Heart right ventricle (tissue), 16 donors: ENCODE data around the gene HRK. TPM values are rescaled to one million over a fixed set of nuclear protein-coding genes. Genes with fewer than 3 reads are reported as not detected.

ENCODE experiments used
- ATAC-seq, 8 donors: fragments of 200-7000 bp; cut with Tn5 transposase; one replicate each; pipeline ENCODE4 v1.9.1; 2020; ENCODE audit warnings: mild to moderate bottlenecking in 8 of 8, moderate library complexity in 8 of 8, moderate number of reproducible peaks in 1 of 8
- DNase-seq, 2 donors: peaks; one replicate each; pipeline ENCODE4 v3.0.0-alpha.2; 2020
- H3K27ac ChIP-seq, 10 donors: fragments of 200-600 bp; sonication (generic) in 2 of 10; one replicate each; pipeline versions ENCODE4 v1.5.0 to v1.8.0; 2020 to 2022; ENCODE audit warnings: mild to moderate bottlenecking in 3 of 10
- H3K27me3 ChIP-seq, 7 donors: fragments of 200-600 bp; one replicate each; pipeline ENCODE4 v1.8.0; 2021 to 2022; ENCODE audit warnings: mild to moderate bottlenecking in 2 of 7
- H3K36me3 ChIP-seq, 9 donors: fragments of 200-600 bp; sonication (generic) in 1 of 9; one replicate each; pipeline versions ENCODE4 v1.5.0 to v1.8.0; 2020 to 2022; ENCODE audit warnings: mild to moderate bottlenecking in 2 of 9
- H3K4me1 ChIP-seq, 9 donors: fragments of 200-600 bp; sonication (generic) in 1 of 9; one replicate each; pipeline versions ENCODE4 v1.5.0 to v1.8.0; 2020 to 2022; ENCODE audit warnings: mild to moderate bottlenecking in 4 of 9
- H3K4me3 ChIP-seq, 10 donors: fragments of 200-600 bp; sonication (generic) in 2 of 10; one replicate each; pipeline versions ENCODE4 v1.5.0 to v1.8.0; 2020 to 2022; ENCODE audit warnings: mild to moderate bottlenecking in 7 of 10, moderate library complexity in 2 of 10
- H3K9me3 ChIP-seq, 11 donors: fragments of 200-600 bp in 10 of 11; sonication (generic) in 2 of 11; one replicate each; pipeline versions ENCODE4 v1.5.0 to v1.8.0; 2013 to 2022; ENCODE audit warnings: mild to moderate bottlenecking in 2 of 11, control low read depth in 1 of 11, moderate library complexity in 1 of 11
- WGBS, 2 donors: extraction: QIAGEN DNeasy Blood & Tissue Kit; methylation state at CpG; one replicate each; pipeline ENCODE4 v1.1.7; 2013; ENCODE audit warnings: inconsistent platforms in 1 of 2; 5-methylcytosine and 5-hydroxymethylcytosine counted together
- intact Hi-C, 10 donors: fragments of 100-400 bp; cut with DNase I; formaldehyde crosslinking; loops; one replicate each; pipeline versions ENCODE4 v1.11.1 to v1.14.2; 2022
- polyA plus RNA-seq, 2 donors: library from polyadenylated mRNA; stranded (reverse); fragments of 200-250 nt; gene quantifications; one replicate each; pipeline ENCODE4 v1.2.3, GENCODE V29; 2013
- total RNA-seq, 10 donors: library from RNA; stranded (reverse); fragmentation: NEBNext Ultra II Directional in 3 of 10; extraction: Animal tissue kit (Norgen Biotek cat#: 25700) in 3 of 10; gene quantifications; one replicate each; pipeline versions ENCODE4 v1.2.1 to v1.2.4, GENCODE V29; 2021 to 2023
- TF ChIP-seq, protein P1 (sequence below), 9 donors: fragments of 200-600 bp; sonication (generic) in 2 of 9; IDR thresholded peaks; one replicate each; pipeline versions ENCODE4 v1.5.0 to v1.8.0; 2021 to 2022; ENCODE audit warnings: antibody characterized with exemption in 9 of 9, mild to moderate bottlenecking in 5 of 9, moderate library complexity in 1 of 9
- donor health status: Arrhythmogenic right ventricular cardiomyopathy.
- donor health status: ischemic (EF 13 %, LVEDD 7.1; RV severe dilation, severe dysfunction).
- donor health status: healthy with polysubstance abuse.
- donor health status: DM: no; HTN: yes; CAD: no.
- donor health status: DM: no; HTN: no; CAD: no.
- donor health status: ischemic (EF 25% LVEDD 6.9; RV normal size, moderate dysfunction).
- donor health status: ischemic (EF 25% LVEDD 5.7; RV mildly dilated, moderate dysfunction).
- donor health status: healthy.
- donor health status: DM: yes; HTN: yes; CAD: no.
- donor health status: Ischemic cardiomyopathy.
- donor health status: ischemic (EF 35%, LVEDD 5.7; RV mildly dilated, moderate dysfunction).
- donor health status: nonischemic (EF 11% LVEDD 7.7; RV severe dilation, severe dysfunction).
- donor health status: DM: yes; HTN: yes; CAD: no.
- donor health status: PGD.
- donor health status: ischemic (EF 29% LVEDD 5.4; RV normal size, mild dysfunction).
- donor health status: nonischemic (EF 23%, LVEDD 6.1; RV moderate dilation, normal function).

HRK gene
- total and polyA plus RNA-seq, 12 donors: 0.03 to 2.9 (median 0.40) TPM; not detected in 2

DNA sequence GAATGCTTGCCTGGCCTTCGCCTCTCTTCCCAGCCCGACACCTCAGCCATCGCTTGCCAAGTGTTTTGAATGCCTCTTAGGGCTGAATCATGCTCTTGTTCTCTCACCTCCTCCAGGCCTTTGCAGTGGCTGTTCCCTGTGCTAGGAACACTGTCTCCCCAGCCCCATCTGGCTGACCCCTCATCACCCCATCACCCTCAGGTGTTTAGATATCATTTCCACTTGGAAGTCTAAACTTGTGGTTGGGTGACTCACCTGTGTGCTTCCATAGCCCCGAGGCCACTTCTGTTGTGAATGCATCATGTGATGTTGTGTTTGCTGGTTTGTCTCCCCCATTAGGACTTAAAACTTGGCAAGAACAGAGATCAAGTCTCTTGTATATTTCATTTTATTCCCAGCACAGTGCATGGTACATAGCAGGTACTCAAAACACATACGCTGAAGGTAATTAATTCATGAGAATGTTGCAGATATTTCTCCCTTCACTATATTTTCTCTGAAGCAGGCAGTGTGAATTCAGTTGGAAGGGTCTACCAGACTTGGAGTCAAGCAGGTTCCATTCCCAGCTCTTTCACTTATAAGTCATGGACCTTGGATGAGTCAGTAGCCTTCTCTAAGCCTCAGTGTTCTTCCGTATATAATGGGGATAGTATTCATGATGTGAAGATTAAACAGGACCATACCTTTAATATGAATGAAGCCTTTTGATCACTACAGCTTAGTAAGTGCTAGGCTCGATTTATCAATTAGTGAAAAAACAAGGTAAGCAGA is 67.8 kb downstream of the HRK start:
- ATAC-seq: no peak

DNA sequence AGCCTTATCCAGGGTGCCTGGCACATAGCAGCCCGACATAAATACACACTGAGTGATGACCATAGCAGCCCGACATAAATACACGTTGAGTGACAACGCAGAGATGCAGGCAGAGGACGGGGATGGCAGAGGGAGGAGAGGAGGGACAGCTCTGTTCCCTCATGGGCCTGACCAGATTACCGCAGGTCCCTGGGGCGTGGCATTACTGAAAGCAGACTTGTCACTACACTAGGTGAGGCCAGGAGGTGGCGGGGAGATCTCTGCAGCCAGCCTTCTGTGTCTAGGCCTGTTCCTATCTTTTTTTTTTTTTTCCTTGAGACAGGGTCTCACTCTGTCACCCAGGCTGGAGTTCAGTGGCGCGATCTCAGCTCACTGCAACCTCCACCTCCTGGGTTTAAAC is 69.0 kb downstream of the HRK start:
- Histone ChIP-seq H3K27ac (no peak overlapping the region), H3K9me3 (no peaks in the 10 kb centered on the region), H3K4me1 (no peaks in the 10 kb centered on the region), H3K36me3 (no peaks in the 10 kb centered on the region), H3K4me3 (no peak overlapping the region), H3K27me3 (no peaks in the 10 kb centered on the region)
- WGBS, 2 donors: 85 to 88% methylated on average over 10 of the region's 10 CpGs
- intact Hi-C loops: loop anchor here in 1 of 10 donors (10.0 kb wide), 1 partner anchor 77 kb away; the partner anchor contains the start of genes RNFT2 and SPRING1
- TF ChIP-seq, protein P1, sequence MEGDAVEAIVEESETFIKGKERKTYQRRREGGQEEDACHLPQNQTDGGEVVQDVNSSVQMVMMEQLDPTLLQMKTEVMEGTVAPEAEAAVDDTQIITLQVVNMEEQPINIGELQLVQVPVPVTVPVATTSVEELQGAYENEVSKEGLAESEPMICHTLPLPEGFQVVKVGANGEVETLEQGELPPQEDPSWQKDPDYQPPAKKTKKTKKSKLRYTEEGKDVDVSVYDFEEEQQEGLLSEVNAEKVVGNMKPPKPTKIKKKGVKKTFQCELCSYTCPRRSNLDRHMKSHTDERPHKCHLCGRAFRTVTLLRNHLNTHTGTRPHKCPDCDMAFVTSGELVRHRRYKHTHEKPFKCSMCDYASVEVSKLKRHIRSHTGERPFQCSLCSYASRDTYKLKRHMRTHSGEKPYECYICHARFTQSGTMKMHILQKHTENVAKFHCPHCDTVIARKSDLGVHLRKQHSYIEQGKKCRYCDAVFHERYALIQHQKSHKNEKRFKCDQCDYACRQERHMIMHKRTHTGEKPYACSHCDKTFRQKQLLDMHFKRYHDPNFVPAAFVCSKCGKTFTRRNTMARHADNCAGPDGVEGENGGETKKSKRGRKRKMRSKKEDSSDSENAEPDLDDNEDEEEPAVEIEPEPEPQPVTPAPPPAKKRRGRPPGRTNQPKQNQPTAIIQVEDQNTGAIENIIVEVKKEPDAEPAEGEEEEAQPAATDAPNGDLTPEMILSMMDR (IDR thresholded peaks at IDR 0.05): no peak
- DNase-seq (no peak), ATAC-seq (no peak)

More for the DNA sequence above, 67.8 kb downstream of the HRK start:
- DNase-seq: no peak
- Histone ChIP-seq H3K27ac (no peak overlapping the region), H3K9me3 (no peaks in the 10 kb centered on the region), H3K4me3 (no peak overlapping the region), H3K27me3 (no peaks in the 10 kb centered on the region), H3K36me3 (no peaks in the 10 kb centered on the region), H3K4me1 (peaks cover 5 to 11% (median 7%) of the 10 kb centered on the region in 9 donors)
- intact Hi-C loops: loop anchor here in 1 of 10 donors (10.0 kb wide), 1 partner anchor 79 kb away; the partner anchor contains the start of genes RNFT2 and SPRING1
- TF ChIP-seq, protein P1 (IDR thresholded peaks at IDR 0.05): no peak
- WGBS, 2 donors: 89 to 92% methylated on average over 7 of the region's 7 CpGs

DNA sequence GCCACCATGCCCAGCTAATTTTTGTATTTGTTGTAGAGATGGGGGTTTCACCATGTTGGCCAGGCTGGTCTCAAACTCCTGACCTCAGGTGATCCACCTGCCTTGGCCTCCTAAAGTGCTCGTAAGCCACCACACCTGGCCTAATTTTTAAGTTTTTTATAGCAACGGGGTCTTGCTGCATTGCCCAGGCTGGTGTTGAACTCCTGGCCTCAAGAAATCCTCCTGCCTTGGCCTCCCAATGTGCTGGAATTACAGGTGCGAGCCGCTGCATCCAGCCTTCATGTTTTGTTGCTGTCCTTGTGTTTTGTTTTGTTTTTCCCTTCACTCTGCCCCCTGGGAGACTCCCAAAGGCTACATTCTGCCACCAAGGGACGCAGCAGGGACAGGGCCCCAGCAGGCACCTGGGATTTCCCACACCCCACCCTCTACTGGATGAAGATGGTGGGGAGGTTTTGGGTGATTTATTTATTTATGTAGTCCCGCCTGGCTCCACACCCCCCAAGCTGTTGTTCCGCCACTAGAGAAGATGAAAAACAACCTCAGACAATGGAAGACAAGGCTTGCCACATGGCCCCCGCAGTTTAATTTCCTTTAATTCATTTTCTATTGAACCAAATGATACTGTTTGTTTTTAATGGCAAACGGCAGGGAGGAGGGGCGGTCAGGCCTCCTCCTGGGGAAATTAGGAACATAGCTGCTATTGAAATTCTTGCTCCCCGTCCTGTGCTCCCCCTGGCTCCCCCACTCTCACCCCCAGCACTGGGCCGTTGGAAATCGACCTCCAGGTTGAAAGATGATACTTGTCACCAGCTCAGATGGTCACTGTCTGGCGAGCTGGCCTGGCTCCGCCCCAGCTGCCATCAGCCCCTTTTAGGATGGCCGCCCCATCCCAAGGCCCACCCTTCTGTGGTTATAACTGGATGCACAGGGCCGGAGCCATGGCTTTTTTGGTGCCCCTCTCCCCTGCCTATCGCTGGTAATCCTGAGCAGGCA is 72.8 kb downstream of the HRK start:
- Histone ChIP-seq H3K9me3 (no peaks in the 10 kb centered on the region), H3K4me3 (no peak overlapping the region), H3K27me3 (no peaks in the 10 kb centered on the region), H3K36me3 (no peaks in the 10 kb centered on the region), H3K27ac (no peak overlapping the region), H3K4me1 (no peaks in the 10 kb centered on the region)
- intact Hi-C loops: no loop called here
- TF ChIP-seq, protein P1 (IDR thresholded peaks at IDR 0.05): no peak
- DNase-seq: no peak
- no peak for ATAC-seq
- 80 to 82% methylated on average over 18 of the region's 18 CpGs for whole genome bisulfite sequencing, 2 donors

DNA sequence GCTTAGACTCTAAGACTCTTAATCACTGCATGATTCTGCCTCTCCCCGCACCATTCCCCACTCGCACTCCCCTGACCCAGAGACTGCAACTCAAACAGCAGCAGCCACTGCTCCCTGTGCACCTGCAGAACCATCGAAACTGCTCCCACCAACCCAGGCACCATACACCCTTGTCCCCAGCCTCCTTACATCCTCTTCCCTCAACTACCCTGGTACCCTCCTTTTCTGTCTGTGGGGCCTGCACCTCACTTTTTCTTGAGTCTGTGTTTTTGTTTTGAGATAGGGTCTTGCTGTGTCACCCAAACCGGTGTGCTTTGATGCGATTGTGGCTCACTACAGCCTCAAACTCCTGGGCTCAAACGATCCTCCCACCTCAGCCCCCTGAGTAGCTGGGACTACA is 73.7 kb downstream of the HRK start:
- no peak for ATAC-seq
- Histone ChIP-seq H3K9me3 (no peaks in the 10 kb centered on the region), H3K27me3 (no peaks in the 10 kb centered on the region), H3K4me3 (no peak overlapping the region), H3K36me3 (no peaks in the 10 kb centered on the region), H3K4me1 (no peaks in the 10 kb centered on the region), H3K27ac (no peak overlapping the region)
- 93 to 94% methylated on average over 6 of the region's 6 CpGs for WGBS, 2 donors
- DNase-seq: no peak
- intact Hi-C loops: no loop called here
- TF ChIP-seq, protein P1 (IDR thresholded peaks at IDR 0.05): no peak
